CD4-positive, alpha-beta T cell treated with Interleukin-10 for 1 hour (primary cell): ENCODE results near the gene HLA-DMA.

Source experiments
- DNase-seq: peaks from one replicate; pipeline ENCODE4 v3.0.0-alpha.2; 2020

Gene HLA-DMA

GRCh38 chr6:32952817-32953739 lies at the start of gene HLA-DMA:
Gene HLA-DMA, minus strand, starts transcription at chr6:32953097. Its CDS starts 61 bp downstream, at chr6:32953036.
- DNase-seq = peak; percentile 93

GRCh38 chr6:33001685-33002084 lies 48.8 kb upstream of the HLA-DMA start:
- DNase-seq = no peak

GRCh38 chr6:33000055-33000454 lies 47.2 kb upstream of the HLA-DMA start:
- DNase-seq = peak; percentile 33

- DNase-seq = no peak
These were observed 42.6 kb upstream of the HLA-DMA start for GRCh38 chr6:32995448-32995847.

GRCh38 chr6:32993363-32993973 lies 40.6 kb upstream of the HLA-DMA start:
- no peak for DNase-seq

GRCh38 chr6:32991972-32992371 lies 39.1 kb upstream of the HLA-DMA start:
- no peak for DNase-seq

- no peak for DNase-seq
These were observed 36.5 kb upstream of the HLA-DMA start for GRCh38 chr6:32989368-32989767.

- DNase-seq = peak; percentile 90
These were observed 31.9 kb upstream of the HLA-DMA start for GRCh38 chr6:32984622-32985389.

GRCh38 chr6:32983964-32984621 lies 31.2 kb upstream of the HLA-DMA start:
- peak; percentile 26 for DNase-seq

GRCh38 chr6:32983493-32983848 lies 30.6 kb upstream of the HLA-DMA start:
- no peak for DNase-seq

- DNase-seq = peak; percentile 33
These were observed 30.0 kb upstream of the HLA-DMA start for GRCh38 chr6:32982702-32983492.

- peak; percentile 38 for DNase-seq
These were observed 29.3 kb upstream of the HLA-DMA start for GRCh38 chr6:32982084-32982701.

GRCh38 chr6:32980488-32981038 lies 27.7 kb upstream of the HLA-DMA start:
- DNase-seq = peak; percentile 19

- DNase-seq = no peak
These were observed 27.0 kb upstream of the HLA-DMA start for GRCh38 chr6:32979720-32980487.

GRCh38 chr6:32977953-32978324 lies 25.0 kb upstream of the HLA-DMA start:
- no peak for DNase-seq

- DNase-seq = no peak
These were observed 24.5 kb upstream of the HLA-DMA start for GRCh38 chr6:32977272-32977952.

- DNase-seq = no peak
These were observed 23.6 kb upstream of the HLA-DMA start for GRCh38 chr6:32976334-32977069.

- DNase-seq = no peak
These were observed 23.0 kb upstream of the HLA-DMA start for GRCh38 chr6:32975886-32976285.
